H1 (cell line): ENCODE measurements around the gene NCOA5. TPM values are rescaled to one million over a fixed set of nuclear protein-coding genes. Genes with fewer than 3 reads are reported as not detected.

ENCODE experiments used
- ASH2L ChIP-seq: fragments of 200-600, 300-600 bp; sonication (generic); IDR thresholded peaks from one replicate; pipeline ENCODE4 v1.7.1; 2017; ENCODE audit warnings: low read length
- CTCF ChIP-seq, 3 experiments: IDR thresholded peaks; 1 replicate in 2 of 3; 2 replicates in 1 of 3; pipeline versions ENCODE4 v1.5.1 to v1.6.1; 2011; ENCODE audit warnings: low read length in 3 of 3, mild to moderate bottlenecking in 3 of 3, inconsistent platforms in 2 of 3, low read depth in 1 of 3, moderate library complexity in 1 of 3; ENCODE audit not compliant: insufficient read depth in 1 of 3; ENCODE audit errors: control extremely low read depth in 1 of 3
- EGR1 ChIP-seq: IDR thresholded peaks from 2 replicates; pipeline ENCODE4 v1.6.1; 2011; ENCODE audit warnings: low read depth, low read length, borderline replicate concordance
- JUN ChIP-seq: IDR thresholded peaks from 2 replicates; pipeline ENCODE4 v1.6.1; 2011; ENCODE audit warnings: low read depth, mild to moderate bottlenecking, improper control_type of control experiment, low read length
- MAX ChIP-seq: IDR thresholded peaks from 2 replicates; pipeline ENCODE4 v1.6.1; 2012; ENCODE audit warnings: inconsistent platforms
- NANOG ChIP-seq: IDR thresholded peaks from 2 replicates; pipeline ENCODE4 v1.6.1; 2011; ENCODE audit warnings: low read length, low read depth, mild to moderate bottlenecking, inconsistent platforms; ENCODE audit not compliant: insufficient read depth, poor library complexity, severe bottlenecking
- POU5F1 ChIP-seq: IDR thresholded peaks from 2 replicates; pipeline ENCODE4 v1.6.1; 2011; ENCODE audit warnings: low read depth, mild to moderate bottlenecking, low read length, moderate library complexity
- RNF2 ChIP-seq: fragments of 200-900, 300-1000 bp; sonication (generic); IDR thresholded peaks from 2 replicates; pipeline ENCODE4 v1.7.1; 2016; ENCODE audit warnings: borderline replicate concordance, low read depth, mild to moderate bottlenecking, antibody characterized with exemption, low read length; ENCODE audit not compliant: poor library complexity, severe bottlenecking; ENCODE audit errors: missing control alignments
- SAP30 ChIP-seq: fragments of 300-600 bp; sonication (generic); IDR thresholded peaks from 2 replicates; pipeline ENCODE4 v1.7.1; 2012; ENCODE audit warnings: low read length, moderate library complexity, mild to moderate bottlenecking, inconsistent platforms; ENCODE audit not compliant: insufficient read depth, insufficient replicate concordance
- SIN3A ChIP-seq, 2 experiments: IDR thresholded peaks in 1 of 2; conservative IDR thresholded peaks in 1 of 2; 2 replicates each; pipeline ENCODE4 v1.6.1; 2011 to 2012; ENCODE audit warnings: low read length in 2 of 2, improper control_type of control experiment in 1 of 2, low read depth in 1 of 2, mild to moderate bottlenecking in 1 of 2
- SP1 ChIP-seq: IDR thresholded peaks from 2 replicates; pipeline ENCODE4 v1.6.1; 2011; ENCODE audit warnings: low read depth, low read length
- TBP ChIP-seq: IDR thresholded peaks from 2 replicates; pipeline ENCODE4 v1.6.1; 2011; ENCODE audit warnings: low read depth, low read length, improper control_type of control experiment
- TCF12 ChIP-seq: IDR thresholded peaks from 2 replicates; pipeline ENCODE4 v1.6.1; 2011; ENCODE audit warnings: low read depth, mild to moderate bottlenecking, low read length
- polyA plus RNA-seq, 7 experiments: library from polyadenylated mRNA; depleted of rRNA in 3 of 7; stranded (reverse) in 5 of 7; unstranded in 2 of 7; fragments of >200 nt in 5 of 7; fragments of 200-250 nt in 2 of 7; gene quantifications; 1 replicate in 5 of 7; 2 replicates in 1 of 7; 4 replicates in 1 of 7; pipeline versions ENCODE4 v1.2.1 to v1.2.3, GENCODE V29; 2011 to 2013; ENCODE audit warnings: missing spikeins in 2 of 7, mixed read lengths in 2 of 7
- total RNA-seq: library from RNA; stranded (reverse); fragmentation: NEBNext Ultra II Directional; extraction: Animal tissue kit (Norgen Biotek cat#: 25700); gene quantifications from 2 replicates; pipeline ENCODE4 v1.2.1, GENCODE V29; 2021

Gene NCOA5
- total and polyA plus RNA-seq, 2 of the 8 experiments (the other 6 are each of a cell fraction or from before 2014, with no cell fraction given): 20.4 to 29.0 TPM

GRCh38 chr20:46031701-46032254 is 58.0 kb downstream of the NCOA5 start (continued):
- TF ChIP-seq TCF12: no peak
- no peak for TF ChIP-seq MAX
- peak; percentile 32 to 67; a peak in 2 of 4 replicates for TF ChIP-seq SIN3A (conservative IDR thresholded peaks at IDR 0.05 in 1 of 2, IDR thresholded peaks at IDR 0.05 in 1 of 2; ENCODE audit: low read depth in 1 of 2, low read length in 2 of 2)
- TF ChIP-seq CTCF (IDR thresholded peaks at IDR 0.05; ENCODE audit: control extremely low read depth in 1 of 3, insufficient read depth in 1 of 3, low read depth in 1 of 3, low read length in 3 of 3): no peak
- peak; percentile 15; the same call in 1 of the 2 replicates for TF ChIP-seq TBP
- no peak for TF ChIP-seq EGR1
- TF ChIP-seq ASH2L: peak; percentile 70
- TF ChIP-seq SAP30: no peak
- TF ChIP-seq POU5F1: no peak
- TF ChIP-seq SP1: no peak
- TF ChIP-seq NANOG: no peak
- TF ChIP-seq RNF2: no peak
- TF ChIP-seq JUN: no peak
